Transverse colon (tissue), 4 donors: ENCODE data around the gene WNT5B.
"Not testable (repeated sequence)": the region's sequence is repeated elsewhere in the genome, so short reads cannot be mapped to it uniquely, and the experiment has no call there.

Source experiments
- EP300 ChIP-seq: sonication (generic); formaldehyde crosslinking; IDR thresholded peaks from one replicate; pipeline ENCODE4 v1.6.1; 2017; ENCODE audit warnings: antibody characterized with exemption, low read depth
- POLR2A ChIP-seq: fragments of 450-650 bp; IDR thresholded peaks from one replicate; pipeline ENCODE4 v1.6.1; 2016; ENCODE audit warnings: antibody characterized with exemption, mild to moderate bottlenecking, moderate library complexity
- POLR2AphosphoS5 ChIP-seq, 3 donors: sonication (generic); formaldehyde crosslinking; IDR thresholded peaks; one replicate each; pipeline ENCODE4 v1.6.1; 2016; ENCODE audit warnings: antibody characterized with exemption in 3 of 3
- TF ChIP-seq, protein P1 (sequence below), 5 experiments: fragments of 200-600 bp in 3 of 5; fragments of 450-650 bp in 2 of 5; sonication (generic) in 3 of 5; IDR thresholded peaks; 1 replicate in 2 of 5; 2 replicates in 3 of 5; pipeline ENCODE4 v1.5.1; 2016 to 2017; ENCODE audit warnings: antibody characterized with exemption in 5 of 5, inconsistent platforms in 3 of 5, mild to moderate bottlenecking in 2 of 5, moderate library complexity in 1 of 5

DNA sequence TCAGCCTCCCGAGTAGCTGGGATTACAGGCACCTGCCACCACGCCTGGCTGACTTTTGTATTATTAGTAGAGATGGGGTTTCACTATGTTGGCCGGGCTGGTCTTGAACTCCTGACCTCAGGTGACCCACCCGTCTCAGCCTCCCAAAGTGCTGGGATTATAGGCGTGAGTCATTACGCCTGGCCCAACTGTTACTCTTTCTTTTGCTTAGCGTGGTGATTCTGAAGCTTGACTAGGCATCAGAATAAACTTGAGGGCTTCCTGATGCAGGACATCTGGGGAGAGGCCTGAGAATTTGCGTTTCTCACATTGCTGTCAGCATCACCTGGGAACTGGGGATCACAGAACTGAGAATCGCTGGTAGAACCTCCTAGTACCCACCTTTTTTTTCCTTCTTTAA lies 26.3 kb upstream of the WNT5B start:
- TF ChIP-seq, protein P1, sequence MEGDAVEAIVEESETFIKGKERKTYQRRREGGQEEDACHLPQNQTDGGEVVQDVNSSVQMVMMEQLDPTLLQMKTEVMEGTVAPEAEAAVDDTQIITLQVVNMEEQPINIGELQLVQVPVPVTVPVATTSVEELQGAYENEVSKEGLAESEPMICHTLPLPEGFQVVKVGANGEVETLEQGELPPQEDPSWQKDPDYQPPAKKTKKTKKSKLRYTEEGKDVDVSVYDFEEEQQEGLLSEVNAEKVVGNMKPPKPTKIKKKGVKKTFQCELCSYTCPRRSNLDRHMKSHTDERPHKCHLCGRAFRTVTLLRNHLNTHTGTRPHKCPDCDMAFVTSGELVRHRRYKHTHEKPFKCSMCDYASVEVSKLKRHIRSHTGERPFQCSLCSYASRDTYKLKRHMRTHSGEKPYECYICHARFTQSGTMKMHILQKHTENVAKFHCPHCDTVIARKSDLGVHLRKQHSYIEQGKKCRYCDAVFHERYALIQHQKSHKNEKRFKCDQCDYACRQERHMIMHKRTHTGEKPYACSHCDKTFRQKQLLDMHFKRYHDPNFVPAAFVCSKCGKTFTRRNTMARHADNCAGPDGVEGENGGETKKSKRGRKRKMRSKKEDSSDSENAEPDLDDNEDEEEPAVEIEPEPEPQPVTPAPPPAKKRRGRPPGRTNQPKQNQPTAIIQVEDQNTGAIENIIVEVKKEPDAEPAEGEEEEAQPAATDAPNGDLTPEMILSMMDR (IDR thresholded peaks at IDR 0.05), result not testable (repeated sequence)
- not testable (repeated sequence) for TF ChIP-seq POLR2A; POLR2AphosphoS5 (IDR thresholded peaks at IDR 0.05); EP300
